A549 (cell line): ENCODE measurements around the gene SKI. TPM values are rescaled to one million over a fixed set of nuclear protein-coding genes. Genes with fewer than 3 reads are reported as not detected.

ENCODE experiments used
- ATAC-seq, 2 experiments: fragments of 200-7000 bp in 1 of 2; fragments of >200 bp in 1 of 2; cut with Nextera tagmentation in 1 of 2; cut with Tn5 transposase in 1 of 2; 3 replicates each; pipeline versions ENCODE4 v1.8.0 to v1.9.1; 2018 to 2020; ENCODE audit warnings: mild to moderate bottlenecking in 1 of 2, moderate library complexity in 1 of 2
- CTCF ChIA-PET: fragments of 300-600 bp; sonication (Branson Sonifier 250); formaldehyde crosslinking; extraction: SDS; loops from one replicate; lab custom pipeline; 2021; ENCODE audit warnings: antibody characterized with exemption, inconsistent platforms; lab: Yijun Ruan, JAX
- POLR2A ChIA-PET: fragments of 350-600 bp; formaldehyde crosslinking; extraction: SDS; loops from one replicate; lab custom pipeline; 2021; ENCODE audit warnings: antibody characterized with exemption, inconsistent platforms; lab: Yijun Ruan, JAX
- DNase-seq, 2 experiments: peaks; one replicate each; pipeline versions ENCODE4 v3.0.0 to v3.0.0-alpha.2; 2011 to 2016; ENCODE audit warnings: low read depth in 1 of 2, low spot score in 1 of 2
- FAIRE-seq: peaks from 2 replicates; lab custom pipeline; 2011; peaks lifted over from hg19 to GRCh38; lab: Jason Lieb, UNC
- H3K27ac ChIP-seq, 2 experiments: fragments of >200 bp; sonication (Bioruptor Twin); formaldehyde crosslinking; 3 replicates each; pipeline ENCODE4 v1.5.1; 2016 to 2017
- H3K4me1 ChIP-seq: fragments of >200 bp; sonication (Bioruptor Twin); formaldehyde crosslinking; 3 replicates; pipeline ENCODE4 v1.6.1; 2016
- H3K4me2 ChIP-seq: fragments of >200 bp; sonication (Bioruptor Twin); formaldehyde crosslinking; 3 replicates; pipeline ENCODE4 v1.6.1; 2016
- H3K4me3 ChIP-seq: fragments of >200 bp; sonication (Bioruptor Twin); formaldehyde crosslinking; 3 replicates; pipeline ENCODE4 v1.5.1; 2016
- H3K9me3 ChIP-seq: fragments of >200 bp; sonication (Bioruptor Twin); formaldehyde crosslinking; 3 replicates; pipeline ENCODE4 v1.6.1; 2016
- CEBPB ChIP-seq, 2 experiments: fragments of >200 bp in 1 of 2; sonication (Bioruptor Twin) in 1 of 2; formaldehyde crosslinking in 1 of 2; IDR thresholded peaks; 2 replicates each; pipeline ENCODE4 v1.6.1; 2012 to 2016
- CHD2 ChIP-seq: fragments of 150-350 bp; IDR thresholded peaks from 2 replicates; pipeline ENCODE4 v1.6.1; 2014; ENCODE audit warnings: low read length; ENCODE audit not compliant: partially characterized antibody
- EHMT2 ChIP-seq: fragments of 200-600 bp; sonication (generic); IDR thresholded peaks from 2 replicates; pipeline ENCODE4 v1.6.1; 2016; ENCODE audit warnings: antibody characterized with exemption, low read depth, mild to moderate bottlenecking, moderate library complexity
- ESRRA ChIP-seq: fragments of 150-350 bp; IDR thresholded peaks from 2 replicates; pipeline ENCODE4 v1.6.1; 2014; ENCODE audit warnings: mild to moderate bottlenecking, low read length, borderline replicate concordance
- FOSL2 ChIP-seq, 2 experiments: fragments of 450-650 bp in 1 of 2; fragments of >200 bp in 1 of 2; sonication (Bioruptor Twin) in 1 of 2; formaldehyde crosslinking; IDR thresholded peaks; 2 replicates each; pipeline versions ENCODE4 v1.5.0 to v1.6.1; 2016 to 2020; ENCODE audit warnings: mild to moderate bottlenecking in 1 of 2, moderate library complexity in 1 of 2
- GATA3 ChIP-seq: IDR thresholded peaks from 2 replicates; pipeline ENCODE4 v1.6.1; 2012; ENCODE audit warnings: borderline replicate concordance
- HDAC2 ChIP-seq: fragments of 200-600 bp; sonication (generic); IDR thresholded peaks from 2 replicates; pipeline ENCODE4 v1.6.1; 2016
- HOXA7 ChIP-seq: fragments of 250-450 bp; sonication (Bioruptor Pico); IDR thresholded peaks from 2 replicates; pipeline ENCODE4 v1.5.0; 2020; ENCODE audit warnings: mild to moderate bottlenecking, moderate library complexity
- JUN ChIP-seq, 2 experiments: fragments of >200 bp; sonication (Bioruptor Twin); formaldehyde crosslinking; IDR thresholded peaks; 2 replicates in 1 of 2; 3 replicates in 1 of 2; pipeline ENCODE4 v1.6.1; 2016 to 2017
- JUNB ChIP-seq: fragments of >200 bp; sonication (Bioruptor Twin); formaldehyde crosslinking; IDR thresholded peaks from 2 replicates; pipeline ENCODE4 v1.6.1; 2016
- KDM1A ChIP-seq: fragments of 200-600 bp; sonication (generic); IDR thresholded peaks from 2 replicates; pipeline ENCODE4 v1.6.1; 2016; ENCODE audit warnings: low read depth, mild to moderate bottlenecking
- NPAS2 ChIP-seq: fragments of 250-450 bp; sonication (Bioruptor Pico); IDR thresholded peaks from 2 replicates; pipeline ENCODE4 v1.8.0; 2022; ENCODE audit warnings: mild to moderate bottlenecking, moderate library complexity, borderline replicate concordance
- NR3C1 ChIP-seq: fragments of >200 bp; sonication (Bioruptor Twin); formaldehyde crosslinking; IDR thresholded peaks from 3 replicates; pipeline ENCODE4 v1.6.1; 2017
- PHF8 ChIP-seq: fragments of 200-600 bp; sonication (generic); IDR thresholded peaks from 2 replicates; pipeline ENCODE4 v1.6.1; 2016; ENCODE audit warnings: low read depth, mild to moderate bottlenecking, antibody characterized with exemption, moderate library complexity, borderline replicate concordance
- POLR2AphosphoS2 ChIP-seq: conservative IDR thresholded peaks from 2 replicates; pipeline ENCODE4 v1.6.1; 2012; ENCODE audit warnings: low read length, improper control_type of control experiment, inconsistent platforms
- RAD21 ChIP-seq, 2 experiments: fragments of >200 bp in 1 of 2; sonication (Bioruptor Twin) in 1 of 2; formaldehyde crosslinking in 1 of 2; IDR thresholded peaks in 1 of 2; conservative IDR thresholded peaks in 1 of 2; 2 replicates in 1 of 2; 3 replicates in 1 of 2; pipeline ENCODE4 v1.6.1; 2012 to 2018; ENCODE audit warnings: inconsistent platforms in 1 of 2
- RARB ChIP-seq: fragments of 250-450 bp; sonication (Bioruptor Pico); IDR thresholded peaks from 2 replicates; pipeline ENCODE4 v1.8.0; 2021; ENCODE audit warnings: mild to moderate bottlenecking, moderate library complexity
- RNF2 ChIP-seq: fragments of 200-600 bp; sonication (generic); IDR thresholded peaks from 2 replicates; pipeline ENCODE4 v1.6.1; 2016; ENCODE audit warnings: low read depth, mild to moderate bottlenecking, antibody characterized with exemption, moderate library complexity, borderline replicate concordance
- SMC3 ChIP-seq: fragments of >200 bp; sonication (Bioruptor Twin); formaldehyde crosslinking; IDR thresholded peaks from 3 replicates; pipeline ENCODE4 v1.6.1; 2018; ENCODE audit warnings: inconsistent platforms
- TFCP2L1 ChIP-seq: fragments of 250-450 bp; sonication (Bioruptor Pico); IDR thresholded peaks from 2 replicates; pipeline ENCODE4 v1.5.0; 2021; ENCODE audit warnings: mild to moderate bottlenecking
- ZC3H11A ChIP-seq: fragments of 450-650 bp; IDR thresholded peaks from 2 replicates; pipeline ENCODE4 v1.6.1; 2014; ENCODE audit warnings: antibody characterized with exemption, mild to moderate bottlenecking
- ZFP36 ChIP-seq: fragments of 450-650 bp; IDR thresholded peaks from 2 replicates; pipeline ENCODE4 v1.6.1; 2014; ENCODE audit warnings: borderline replicate concordance; ENCODE audit not compliant: partially characterized antibody
- WGBS: methylation state at CpG from one replicate; pipeline ENCODE4 v1.1.6; 2017; ENCODE audit errors: missing lambda C conversion rate; 5-methylcytosine and 5-hydroxymethylcytosine counted together
- polyA plus RNA-seq, 4 experiments: library from polyadenylated mRNA; depleted of rRNA in 3 of 4; stranded (reverse); fragments of >200 nt; fragmentation: RNase III in 1 of 4; extraction: RNeasy Plus Mini Kit Qiagen cat#74134 plus additional on column Dnase treatment in 1 of 4; gene quantifications; 2 replicates in 3 of 4; 3 replicates in 1 of 4; pipeline ENCODE4 v1.2.3, GENCODE V29; 2011 to 2017
- TF ChIP-seq, protein P1 (sequence below): fragments of 450-650 bp; IDR thresholded peaks from 2 replicates; pipeline ENCODE4 v1.6.1; 2014; ENCODE audit warnings: antibody characterized with exemption
- TF ChIP-seq, protein P2 (sequence below): fragments of 250-450 bp; sonication (Bioruptor Pico); IDR thresholded peaks from 2 replicates; pipeline ENCODE4 v1.5.0; 2020; ENCODE audit warnings: low read depth, mild to moderate bottlenecking, moderate library complexity
- TF ChIP-seq, protein P3 (sequence below): IDR thresholded peaks from 2 replicates; pipeline ENCODE4 v1.6.1; 2012
- TF ChIP-seq, protein P4 (sequence below): fragments of 150-350 bp; IDR thresholded peaks from 2 replicates; pipeline ENCODE4 v1.6.1; 2014; ENCODE audit warnings: low read depth, mild to moderate bottlenecking, low read length
- TF ChIP-seq, protein P5 (sequence below): fragments of >200 bp; sonication (Bioruptor Twin); formaldehyde crosslinking; IDR thresholded peaks from 2 replicates; pipeline ENCODE4 v1.6.1; 2016
- TF ChIP-seq, protein P6 (sequence below): fragments of 250-450 bp; sonication (Bioruptor Pico); IDR thresholded peaks from 2 replicates; pipeline ENCODE4 v1.5.0; 2021; ENCODE audit warnings: mild to moderate bottlenecking, moderate library complexity, borderline replicate concordance
- TF ChIP-seq, protein P7 (sequence below): fragments of >200 bp; sonication (Bioruptor Twin); formaldehyde crosslinking; IDR thresholded peaks from 3 replicates; pipeline ENCODE4 v1.6.1; 2016

SKI gene
- polyA plus RNA-seq, 2 of the 4 experiments (the other 2 are of a cell fraction), result 2.8 to 12.0 TPM

DNA sequence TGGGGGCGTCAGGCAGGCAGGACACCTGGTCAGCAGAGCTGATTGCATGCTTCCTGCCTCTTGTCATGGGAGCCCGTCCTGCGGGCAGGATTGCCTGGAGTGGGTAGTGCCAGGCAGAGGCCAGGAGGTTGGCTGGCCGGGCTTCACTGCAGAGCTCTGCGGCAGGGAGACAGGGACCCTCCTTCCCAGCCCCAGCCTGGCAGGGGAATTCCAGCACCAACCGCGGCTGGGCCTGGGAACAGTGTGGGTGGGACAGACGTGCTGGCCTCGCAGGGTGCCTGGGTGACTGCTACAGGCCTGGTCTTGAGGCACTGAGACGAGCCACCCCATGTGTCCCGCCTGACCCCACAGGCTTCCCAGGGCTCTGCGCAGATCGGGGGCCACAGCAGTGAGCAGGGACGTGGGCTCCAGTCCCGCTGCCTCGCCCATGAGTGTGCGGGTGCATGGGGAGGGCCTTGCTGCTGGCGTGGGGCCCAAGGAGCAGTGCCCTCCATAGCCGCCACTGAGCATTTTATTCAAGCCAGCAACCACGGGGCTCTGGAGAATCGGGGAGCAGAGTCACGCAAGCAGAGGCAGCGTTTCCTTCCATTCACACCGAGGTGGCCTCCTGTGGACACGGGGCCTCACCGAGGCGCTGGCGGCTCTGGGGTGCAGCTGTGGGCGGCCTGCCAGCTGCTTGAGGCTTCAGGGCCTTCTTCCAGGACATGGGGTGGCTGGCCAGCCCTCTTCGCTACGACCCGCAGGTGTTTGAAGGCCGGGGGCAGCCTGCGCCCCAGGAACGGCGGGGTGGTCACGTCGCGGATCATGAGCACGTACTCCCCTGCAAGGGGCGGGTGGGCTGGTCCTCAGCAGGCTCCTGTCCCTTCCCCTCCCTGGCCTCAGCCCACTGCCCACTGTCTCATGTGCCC lies 92.9 kb downstream of the SKI start:
- no peak for FAIRE-seq
- ChIA-PET CTCF (interaction anchor here (2.7 kb wide), 1 partner anchor 126 kb away, joined by 7 read pairs; the partner anchor contains the start of gene FAAP20), POLR2A (no interaction called here)
- ATAC-seq, result no peak
- no peaks in the 10 kb centered on the region for H3K9me3 ChIP-seq
- H3K4me2 ChIP-seq, result no peak overlapping the region
- no peak for DNase-seq
- no peak overlapping the region for H3K27ac ChIP-seq
- TF ChIP-seq NPAS2 (CRISPR knock-in tag) (no peak), SMC3 (no peak), ZFP36 (no peak), EHMT2 (no peak), FOSL2 (IDR thresholded peaks at IDR 0.05) (no peak), FOSL2 (CRISPR knock-in tag; IDR thresholded peaks at IDR 0.05) (no peak), HOXA7 (CRISPR knock-in tag) (no peak), ESRRA (no peak), RAD21 (conservative IDR thresholded peaks at IDR 0.05 in 1 of 2, IDR thresholded peaks at IDR 0.05 in 1 of 2) (no peak), HDAC2 (no peak), KDM1A (no peak), JUN (IDR thresholded peaks at IDR 0.05) (no peak), ZC3H11A (no peak)
- TF ChIP-seq, protein P1, sequence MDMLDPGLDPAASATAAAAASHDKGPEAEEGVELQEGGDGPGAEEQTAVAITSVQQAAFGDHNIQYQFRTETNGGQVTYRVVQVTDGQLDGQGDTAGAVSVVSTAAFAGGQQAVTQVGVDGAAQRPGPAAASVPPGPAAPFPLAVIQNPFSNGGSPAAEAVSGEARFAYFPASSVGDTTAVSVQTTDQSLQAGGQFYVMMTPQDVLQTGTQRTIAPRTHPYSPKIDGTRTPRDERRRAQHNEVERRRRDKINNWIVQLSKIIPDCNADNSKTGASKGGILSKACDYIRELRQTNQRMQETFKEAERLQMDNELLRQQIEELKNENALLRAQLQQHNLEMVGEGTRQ, result no peak
- TF ChIP-seq, protein P2, sequence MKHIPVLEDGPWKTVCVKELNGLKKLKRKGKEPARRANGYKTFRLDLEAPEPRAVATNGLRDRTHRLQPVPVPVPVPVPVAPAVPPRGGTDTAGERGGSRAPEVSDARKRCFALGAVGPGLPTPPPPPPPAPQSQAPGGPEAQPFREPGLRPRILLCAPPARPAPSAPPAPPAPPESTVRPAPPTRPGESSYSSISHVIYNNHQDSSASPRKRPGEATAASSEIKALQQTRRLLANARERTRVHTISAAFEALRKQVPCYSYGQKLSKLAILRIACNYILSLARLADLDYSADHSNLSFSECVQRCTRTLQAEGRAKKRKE, result no peak
- TF ChIP-seq, protein P3, sequence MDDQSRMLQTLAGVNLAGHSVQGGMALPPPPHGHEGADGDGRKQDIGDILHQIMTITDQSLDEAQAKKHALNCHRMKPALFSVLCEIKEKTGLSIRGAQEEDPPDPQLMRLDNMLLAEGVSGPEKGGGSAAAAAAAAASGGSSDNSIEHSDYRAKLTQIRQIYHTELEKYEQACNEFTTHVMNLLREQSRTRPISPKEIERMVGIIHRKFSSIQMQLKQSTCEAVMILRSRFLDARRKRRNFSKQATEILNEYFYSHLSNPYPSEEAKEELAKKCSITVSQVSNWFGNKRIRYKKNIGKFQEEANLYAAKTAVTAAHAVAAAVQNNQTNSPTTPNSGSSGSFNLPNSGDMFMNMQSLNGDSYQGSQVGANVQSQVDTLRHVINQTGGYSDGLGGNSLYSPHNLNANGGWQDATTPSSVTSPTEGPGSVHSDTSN, result no peak
- TF ChIP-seq, protein P4, sequence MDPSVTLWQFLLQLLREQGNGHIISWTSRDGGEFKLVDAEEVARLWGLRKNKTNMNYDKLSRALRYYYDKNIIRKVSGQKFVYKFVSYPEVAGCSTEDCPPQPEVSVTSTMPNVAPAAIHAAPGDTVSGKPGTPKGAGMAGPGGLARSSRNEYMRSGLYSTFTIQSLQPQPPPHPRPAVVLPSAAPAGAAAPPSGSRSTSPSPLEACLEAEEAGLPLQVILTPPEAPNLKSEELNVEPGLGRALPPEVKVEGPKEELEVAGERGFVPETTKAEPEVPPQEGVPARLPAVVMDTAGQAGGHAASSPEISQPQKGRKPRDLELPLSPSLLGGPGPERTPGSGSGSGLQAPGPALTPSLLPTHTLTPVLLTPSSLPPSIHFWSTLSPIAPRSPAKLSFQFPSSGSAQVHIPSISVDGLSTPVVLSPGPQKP, result no peak
- H3K4me3 ChIP-seq, result no peak overlapping the region
- H3K4me1 ChIP-seq, result no peaks in the 10 kb centered on the region
- WGBS, result 72% methylated on average over 3 of the region's 41 CpGs

DNA sequence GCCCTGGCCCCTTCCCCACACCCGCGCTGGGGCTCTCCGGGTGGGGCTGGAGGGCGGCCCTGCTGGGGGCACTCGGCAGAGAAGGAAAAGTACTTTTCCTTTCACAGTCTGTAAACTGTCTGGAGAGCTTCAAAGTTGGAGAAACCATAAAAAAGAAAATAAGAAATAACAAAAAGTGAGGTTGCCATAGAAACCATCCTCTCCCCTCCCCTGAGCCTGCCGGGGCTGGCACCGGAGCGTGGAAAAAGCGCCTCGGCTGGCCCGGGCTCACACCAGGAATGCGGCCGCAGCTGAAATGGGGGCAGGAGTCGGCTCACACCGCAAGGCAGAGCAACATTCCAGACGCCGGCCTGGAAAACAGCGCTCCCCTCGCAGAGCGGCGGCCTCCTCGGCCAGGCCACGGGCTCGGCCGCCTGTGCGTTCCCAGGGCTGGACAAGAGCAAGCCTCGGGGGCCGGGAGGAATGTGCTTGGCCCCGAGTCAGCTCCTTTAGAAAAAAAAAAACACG lies 94.0 kb downstream of the SKI start:
- no peaks in the 10 kb centered on the region for H3K9me3 ChIP-seq
- H3K27ac ChIP-seq, result no peak overlapping the region
- H3K4me1 ChIP-seq, result no peaks in the 10 kb centered on the region
- 78% methylated on average over 20 of the region's 30 CpGs for WGBS
- no peak for ATAC-seq
- ChIA-PET POLR2A (no interaction called here), CTCF (interaction anchor here (0.6 to 2.7 kb wide), 4 partner anchors 8 to 301 kb away, joined by 3 to 7 read pairs (median 4); partner anchors contain the start of gene FAAP20)
- no peak overlapping the region for H3K4me2 ChIP-seq
- H3K4me3 ChIP-seq, result no peak overlapping the region
- no peak for FAIRE-seq
- no peak for TF ChIP-seq HDAC2
- TF ChIP-seq, protein P5, sequence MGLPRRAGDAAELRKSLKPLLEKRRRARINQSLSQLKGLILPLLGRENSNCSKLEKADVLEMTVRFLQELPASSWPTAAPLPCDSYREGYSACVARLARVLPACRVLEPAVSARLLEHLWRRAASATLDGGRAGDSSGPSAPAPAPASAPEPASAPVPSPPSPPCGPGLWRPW, result no peak
- TF ChIP-seq JUNB, result no peak
- TF ChIP-seq ZFP36, result no peak
- no peak for TF ChIP-seq PHF8
- no peak for TF ChIP-seq CEBPB (IDR thresholded peaks at IDR 0.05)
- no peak for TF ChIP-seq NPAS2 (CRISPR knock-in tag)
- no peak for TF ChIP-seq RNF2
- TF ChIP-seq, protein P6, sequence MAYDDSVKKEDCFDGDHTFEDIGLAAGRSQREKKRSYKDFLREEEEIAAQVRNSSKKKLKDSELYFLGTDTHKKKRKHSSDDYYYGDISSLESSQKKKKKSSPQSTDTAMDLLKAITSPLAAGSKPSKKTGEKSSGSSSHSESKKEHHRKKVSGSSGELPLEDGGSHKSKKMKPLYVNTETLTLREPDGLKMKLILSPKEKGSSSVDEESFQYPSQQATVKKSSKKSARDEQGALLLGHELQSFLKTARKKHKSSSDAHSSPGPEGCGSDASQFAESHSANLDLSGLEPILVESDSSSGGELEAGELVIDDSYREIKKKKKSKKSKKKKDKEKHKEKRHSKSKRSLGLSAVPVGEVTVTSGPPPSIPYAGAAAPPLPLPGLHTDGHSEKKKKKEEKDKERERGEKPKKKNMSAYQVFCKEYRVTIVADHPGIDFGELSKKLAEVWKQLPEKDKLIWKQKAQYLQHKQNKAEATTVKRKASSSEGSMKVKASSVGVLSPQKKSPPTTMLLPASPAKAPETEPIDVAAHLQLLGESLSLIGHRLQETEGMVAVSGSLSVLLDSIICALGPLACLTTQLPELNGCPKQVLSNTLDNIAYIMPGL (CRISPR knock-in tag), result no peak
- no peak for TF ChIP-seq TFCP2L1 (CRISPR knock-in tag)
- TF ChIP-seq, protein P7, sequence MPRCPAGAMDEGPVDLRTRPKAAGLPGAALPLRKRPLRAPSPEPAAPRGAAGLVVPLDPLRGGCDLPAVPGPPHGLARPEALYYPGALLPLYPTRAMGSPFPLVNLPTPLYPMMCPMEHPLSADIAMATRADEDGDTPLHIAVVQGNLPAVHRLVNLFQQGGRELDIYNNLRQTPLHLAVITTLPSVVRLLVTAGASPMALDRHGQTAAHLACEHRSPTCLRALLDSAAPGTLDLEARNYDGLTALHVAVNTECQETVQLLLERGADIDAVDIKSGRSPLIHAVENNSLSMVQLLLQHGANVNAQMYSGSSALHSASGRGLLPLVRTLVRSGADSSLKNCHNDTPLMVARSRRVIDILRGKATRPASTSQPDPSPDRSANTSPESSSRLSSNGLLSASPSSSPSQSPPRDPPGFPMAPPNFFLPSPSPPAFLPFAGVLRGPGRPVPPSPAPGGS, result no peak
- no peak for TF ChIP-seq POLR2AphosphoS2
- TF ChIP-seq GATA3, result no peak
- no peak for TF ChIP-seq RARB (CRISPR knock-in tag)
- no peak for TF ChIP-seq CHD2
- TF ChIP-seq NR3C1, result no peak
- no peak for DNase-seq
